Panc1 (cell line): ENCODE data around the gene BCAP29.

Experiments used
- POLR2AphosphoS5 ChIP-seq: IDR thresholded peaks from 2 replicates; pipeline ENCODE4 v1.6.1; 2012; ENCODE audit warnings: mild to moderate bottlenecking, low read depth, low read length, moderate library complexity
- TCF7L2 ChIP-seq: IDR thresholded peaks from 2 replicates; pipeline ENCODE4 v1.6.1; 2011; ENCODE audit warnings: mild to moderate bottlenecking, low read depth, low read length, inconsistent platforms
- TF ChIP-seq, protein P1 (sequence below): fragments of 450-650 bp; IDR thresholded peaks from 2 replicates; pipeline ENCODE4 v1.5.1; 2017; ENCODE audit warnings: mild to moderate bottlenecking

DNA sequence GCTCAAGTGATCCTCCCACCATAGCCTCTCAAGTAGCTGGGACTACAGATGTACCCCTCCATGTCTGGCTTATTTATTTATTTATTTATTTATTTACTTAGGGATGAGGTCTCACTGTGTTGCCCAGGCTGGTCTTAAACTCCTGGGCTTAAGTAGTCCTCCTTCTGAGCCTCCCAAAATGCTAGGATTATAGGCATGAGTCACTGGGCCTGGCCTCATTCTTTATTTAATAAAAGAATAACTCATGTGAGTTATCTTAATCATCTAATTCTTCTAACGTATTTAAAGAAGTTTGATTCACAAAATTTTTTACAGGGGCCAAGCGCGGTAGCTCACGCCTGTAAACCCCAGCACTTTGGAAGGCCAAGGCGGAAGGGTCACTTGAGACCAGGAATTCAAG is 72.6 kb downstream of the BCAP29 start:
- TF ChIP-seq, protein P1, sequence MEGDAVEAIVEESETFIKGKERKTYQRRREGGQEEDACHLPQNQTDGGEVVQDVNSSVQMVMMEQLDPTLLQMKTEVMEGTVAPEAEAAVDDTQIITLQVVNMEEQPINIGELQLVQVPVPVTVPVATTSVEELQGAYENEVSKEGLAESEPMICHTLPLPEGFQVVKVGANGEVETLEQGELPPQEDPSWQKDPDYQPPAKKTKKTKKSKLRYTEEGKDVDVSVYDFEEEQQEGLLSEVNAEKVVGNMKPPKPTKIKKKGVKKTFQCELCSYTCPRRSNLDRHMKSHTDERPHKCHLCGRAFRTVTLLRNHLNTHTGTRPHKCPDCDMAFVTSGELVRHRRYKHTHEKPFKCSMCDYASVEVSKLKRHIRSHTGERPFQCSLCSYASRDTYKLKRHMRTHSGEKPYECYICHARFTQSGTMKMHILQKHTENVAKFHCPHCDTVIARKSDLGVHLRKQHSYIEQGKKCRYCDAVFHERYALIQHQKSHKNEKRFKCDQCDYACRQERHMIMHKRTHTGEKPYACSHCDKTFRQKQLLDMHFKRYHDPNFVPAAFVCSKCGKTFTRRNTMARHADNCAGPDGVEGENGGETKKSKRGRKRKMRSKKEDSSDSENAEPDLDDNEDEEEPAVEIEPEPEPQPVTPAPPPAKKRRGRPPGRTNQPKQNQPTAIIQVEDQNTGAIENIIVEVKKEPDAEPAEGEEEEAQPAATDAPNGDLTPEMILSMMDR, result no peak
- TF ChIP-seq TCF7L2, result no peak
- no peak for TF ChIP-seq POLR2AphosphoS5
